HG03571 (cell line): ENCODE results near the gene DUXB.
A peak's percentile ranks its signal among the peaks of the same experiment; 100 is the strongest.

Source experiments
- ATAC-seq: cut with Tn5 transposase; IDR thresholded peaks from one replicate; pipeline ENCODE4 v1.9.1; 2021; ENCODE audit not compliant: unreplicated experiment

The DUXB gene

GRCh38 chr16:75701361-75701760, at the start of gene DUXB:
Gene DUXB, minus strand, starts transcription at chr16:75701461. Its CDS starts 43 bp downstream, at chr16:75701418.
- ATAC-seq, result no peak

GRCh38 chr16:75750528-75750927, 49.3 kb upstream of the DUXB start:
- ATAC-seq, result no peak

- no peak for ATAC-seq
Observed at GRCh38 chr16:75746359-75746758, 45.1 kb upstream of the DUXB start.

- peak; percentile 44 for ATAC-seq
Observed at GRCh38 chr16:75745823-75746222, 44.6 kb upstream of the DUXB start.

DNA sequence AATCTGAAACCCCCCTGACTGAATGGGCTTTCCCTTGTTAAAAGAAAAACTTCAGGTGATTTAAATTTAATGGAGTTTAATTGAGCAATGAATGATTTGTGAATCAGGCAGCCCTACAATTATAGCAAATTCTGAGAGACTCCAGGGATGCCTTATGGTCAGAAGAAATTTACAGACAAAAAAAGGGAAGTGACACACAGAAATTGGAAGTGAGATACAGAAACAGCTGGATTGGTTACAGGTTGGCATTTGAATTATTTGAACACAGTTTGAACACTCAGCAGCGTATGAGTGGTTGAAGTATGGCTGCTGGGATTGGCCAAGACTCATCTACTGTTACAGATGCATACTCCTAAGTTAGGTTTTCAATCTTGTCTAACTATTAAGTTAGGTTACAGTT, 44.0 kb upstream of the DUXB start:
- ATAC-seq, result peak; percentile 62

- no peak for ATAC-seq
Observed at GRCh38 chr16:75742424-75743047, 41.3 kb upstream of the DUXB start.

DNA sequence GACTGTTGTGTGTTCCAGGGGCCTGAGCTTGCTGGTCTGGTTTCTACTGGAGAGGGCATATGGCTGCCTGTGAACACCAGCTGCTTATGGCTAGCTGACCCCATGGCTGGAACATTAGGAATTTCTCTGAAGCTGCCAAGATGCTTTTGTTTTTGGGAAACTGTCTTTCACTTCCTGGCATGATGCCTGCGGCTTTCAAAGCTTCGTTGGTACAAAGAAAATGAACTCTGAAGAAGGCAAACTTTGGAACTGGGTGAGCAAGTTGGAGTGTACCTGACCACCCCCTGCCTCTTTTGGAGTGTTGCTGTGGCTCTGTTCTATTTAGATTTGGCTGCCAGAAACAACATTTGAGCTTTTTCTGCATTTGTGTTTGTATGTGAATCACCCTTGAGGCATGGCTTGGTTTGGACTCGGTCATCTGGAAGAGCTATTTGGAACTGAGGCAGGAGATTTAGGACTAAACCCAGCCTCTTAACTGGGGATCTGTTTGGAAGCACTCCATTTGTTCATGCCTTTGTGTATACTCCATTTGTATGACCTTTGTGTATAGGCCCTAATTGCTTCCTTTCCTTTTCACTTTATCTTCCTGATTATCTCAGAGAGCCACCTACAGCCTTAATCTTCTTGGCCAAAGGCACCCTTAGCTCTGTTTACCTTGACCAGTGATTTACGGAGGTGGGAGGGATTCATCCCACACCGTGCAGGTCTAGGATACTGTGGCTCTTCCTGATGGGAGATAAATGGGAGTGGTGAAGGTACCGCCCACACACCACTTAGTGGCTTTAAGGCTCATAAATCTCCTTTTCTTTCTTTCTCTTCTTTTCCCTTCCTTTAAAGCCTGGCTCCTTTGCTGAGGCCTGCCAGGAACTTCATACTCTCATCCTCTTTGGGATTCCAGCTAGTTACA, 32.3 kb upstream of the DUXB start:
- ATAC-seq, result no peak

DNA sequence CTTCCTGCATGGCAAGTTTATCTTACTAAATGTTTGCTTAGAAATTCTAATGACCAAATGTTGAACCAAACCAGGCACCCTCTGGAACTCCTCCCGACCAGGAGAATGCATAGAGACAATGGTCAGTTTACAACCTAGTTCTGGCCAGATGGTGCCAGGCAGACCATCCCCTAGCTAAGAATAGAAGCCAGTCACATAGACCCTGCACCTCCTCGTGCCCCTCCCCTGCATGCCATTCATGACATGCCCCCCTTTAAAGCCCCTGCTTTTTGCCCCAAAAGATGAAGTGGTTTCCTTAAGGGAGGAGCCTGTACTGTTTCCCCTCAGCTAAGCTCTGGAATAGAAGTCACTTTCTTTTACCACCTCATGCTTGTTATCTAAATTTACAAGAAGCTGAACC, 31.6 kb upstream of the DUXB start:
- no peak for ATAC-seq

- ATAC-seq, result no peak
Observed at GRCh38 chr16:75727221-75727620, 26.0 kb upstream of the DUXB start.

- ATAC-seq, result no peak
Observed at GRCh38 chr16:75726390-75726789, 25.1 kb upstream of the DUXB start, which contains the start of gene CPHXL. Gene CPHXL, minus strand, starts transcription at chr16:75726490. Its CDS starts 48 bp downstream, at chr16:75726442.

- ATAC-seq, result no peak
Observed at GRCh38 chr16:75718452-75718851, 17.2 kb upstream of the DUXB start.

GRCh38 chr16:75714661-75715060, 13.4 kb upstream of the DUXB start:
- no peak for ATAC-seq

DNA sequence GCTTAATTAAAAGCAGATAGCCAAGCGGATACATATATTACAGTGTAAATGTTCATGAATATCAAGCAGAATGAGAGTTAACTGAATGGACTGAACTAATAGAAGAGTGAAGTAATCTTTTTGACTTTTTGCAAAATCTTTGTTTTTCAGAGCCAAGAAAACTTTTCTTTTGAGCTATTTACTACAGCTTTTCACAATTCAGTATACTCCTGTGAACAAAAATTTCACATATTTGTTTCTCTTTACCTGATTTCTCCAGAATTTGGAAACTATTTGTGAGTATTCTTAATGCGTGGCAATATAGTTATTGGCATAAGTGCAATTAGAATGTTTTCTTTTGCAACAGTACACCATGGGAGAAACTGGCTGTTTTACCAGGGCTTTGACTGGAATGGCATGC, 9.1 kb upstream of the DUXB start:
- ATAC-seq, result no peak

- no peak for ATAC-seq
Observed at GRCh38 chr16:75703306-75703705, 2.0 kb upstream of the DUXB start.

- ATAC-seq, result no peak
Observed at GRCh38 chr16:75702242-75702641, 981 bp upstream of the DUXB start.

GRCh38 chr16:75697571-75697970, 3.7 kb downstream of the DUXB start:
- no peak for ATAC-seq

DNA sequence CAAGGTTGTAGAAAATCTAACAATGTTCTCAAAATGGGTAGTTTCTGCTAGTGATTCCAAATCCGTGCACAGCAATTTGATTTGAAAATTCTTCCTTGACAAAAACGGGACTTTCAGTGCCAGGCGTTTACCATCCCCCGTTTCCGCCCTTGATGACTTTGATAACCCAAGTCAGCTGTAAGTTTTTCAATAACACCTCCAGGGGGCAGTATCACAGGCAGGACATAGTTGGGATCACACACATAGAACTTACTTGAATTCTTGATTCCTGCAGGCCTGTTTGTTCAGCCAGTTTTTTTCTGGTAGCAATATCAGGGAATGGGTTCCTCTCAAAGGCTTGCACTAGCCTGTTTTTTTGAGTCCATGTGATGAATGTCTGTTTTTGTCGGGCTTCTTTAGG, 5.6 kb downstream of the DUXB start:
- ATAC-seq, result no peak

- no peak for ATAC-seq
Observed at GRCh38 chr16:75687361-75687760, 13.9 kb downstream of the DUXB start.

DNA sequence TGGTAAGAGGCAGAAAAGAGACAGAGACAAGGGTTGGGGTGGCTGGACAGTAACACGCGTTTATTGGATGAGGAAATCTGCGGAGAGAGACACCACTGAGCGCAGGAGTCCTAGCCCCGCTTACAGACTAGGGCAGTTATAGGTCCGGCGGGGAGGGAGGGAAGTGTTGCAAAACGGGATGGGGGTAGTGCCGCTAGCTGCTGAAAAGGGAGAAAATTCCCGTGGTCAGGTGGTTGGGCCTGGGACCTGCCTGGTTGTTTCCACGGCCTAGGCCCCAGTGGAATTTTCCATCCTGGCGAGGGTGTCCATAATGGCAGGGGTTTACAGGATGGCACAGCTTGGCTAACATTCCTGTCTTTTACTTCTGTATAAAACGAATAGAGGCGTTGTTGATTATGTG, 19.0 kb downstream of the DUXB start:
- ATAC-seq, result no peak

DNA sequence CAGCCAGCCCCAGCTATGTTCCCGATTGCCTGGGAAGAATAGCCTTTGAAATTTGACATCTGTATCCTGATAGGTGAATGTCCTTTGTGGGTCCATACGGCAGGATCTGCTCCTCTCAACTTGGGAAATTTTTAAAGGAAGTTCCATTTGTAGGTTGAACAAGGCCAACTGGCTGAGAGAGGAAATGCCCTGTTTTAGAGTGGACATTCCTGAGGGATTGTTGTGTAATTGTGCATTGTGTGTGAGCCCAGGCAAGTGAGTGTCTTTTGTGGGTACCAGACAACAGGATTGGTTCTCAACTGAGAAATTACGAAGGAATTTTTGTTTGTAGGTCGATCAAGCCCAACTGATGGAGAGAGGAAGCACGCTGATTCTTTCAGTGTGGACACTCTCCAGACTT, 21.9 kb downstream of the DUXB start:
- no peak for ATAC-seq

DNA sequence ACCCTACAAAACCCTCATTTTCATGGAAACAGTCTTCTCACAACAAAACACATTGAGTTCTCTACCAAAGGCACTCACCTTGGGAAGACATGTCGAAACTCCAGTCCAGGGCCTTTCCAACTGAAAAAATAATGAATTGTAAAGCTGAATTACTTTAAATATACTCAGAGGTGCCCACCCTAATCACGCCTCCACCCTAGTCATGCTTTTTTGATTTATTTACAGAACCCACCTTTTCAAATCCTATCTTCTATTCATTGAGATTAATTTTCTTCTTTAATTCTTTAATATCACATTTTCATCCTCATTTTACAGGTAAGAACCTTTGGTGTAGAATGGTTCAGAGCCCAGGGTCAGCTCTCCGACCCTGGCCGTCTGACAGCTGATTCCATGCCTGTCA, 24.4 kb downstream of the DUXB start, which contains the start of gene CPHXL2:
CPHXL2 (minus strand) TSS at position 101 of the 400 bp plus-strand sequence; CDS start at position 91, 10 bp downstream.
- no peak for ATAC-seq

DNA sequence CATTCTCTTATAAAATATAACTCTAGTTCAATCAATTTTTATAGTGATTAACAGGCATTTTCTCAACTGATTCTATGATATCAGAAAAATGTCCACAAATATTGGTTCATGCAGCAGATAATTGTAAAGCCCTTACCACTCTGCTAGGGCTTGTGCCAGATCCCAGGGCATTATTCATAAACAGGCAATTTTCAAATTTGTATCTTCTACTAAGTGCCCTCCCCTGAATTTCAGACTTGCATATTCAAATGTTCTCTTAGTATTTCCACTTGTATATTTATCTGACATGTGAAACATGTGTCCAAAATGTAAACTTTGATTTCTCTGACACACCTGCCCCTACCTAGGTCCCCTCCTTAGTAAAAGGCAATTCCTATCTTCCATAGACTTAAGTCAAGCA, 33.8 kb downstream of the DUXB start:
- no peak for ATAC-seq
